Activated CD8-positive, alpha-beta T cell treated with anti-CD3 and anti-CD28 coated beads, Interleukin-2, amount 10 ng/mL, durations not matched to agents 7 days and 5 days (primary cell): ENCODE measurements around the gene SNX17. TPM values are rescaled to one million over a fixed set of nuclear protein-coding genes. Genes with fewer than 3 reads are reported as not detected.

Experiments used
- ATAC-seq: fragments of 150-1000 bp; cut with Tn5 transposase; one replicate; pipeline ENCODE4 v1.10.0; 2021; ENCODE audit warnings: moderate library complexity
- CTCF ChIA-PET: fragments of 350-600 bp; sonication (Branson Sonifier 250); formaldehyde crosslinking; loops from one replicate; lab custom pipeline; 2021; ENCODE audit warnings: antibody characterized with exemption; lab: Charles Lee
- POLR2A ChIA-PET: fragments of 350-600 bp; sonication (Branson Sonifier 250); formaldehyde crosslinking; loops from one replicate; lab custom pipeline; 2021; ENCODE audit warnings: antibody characterized with exemption; lab: Charles Lee
- DNase-seq: peaks from one replicate; pipeline ENCODE4 v3.0.0-alpha.2; 2020
- H3K27ac Mint-ChIP-seq: one replicate; pipeline ENCODE4 v1.8.0; 2021; ENCODE audit warnings: mild to moderate bottlenecking, mixed read lengths
- H3K27me3 Mint-ChIP-seq: one replicate; pipeline ENCODE4 v1.8.0; 2021; ENCODE audit warnings: low read depth, mixed read lengths
- H3K36me3 Mint-ChIP-seq: one replicate; pipeline ENCODE4 v1.8.0; 2021; ENCODE audit warnings: low read depth, mixed read lengths
- H3K4me1 Mint-ChIP-seq: one replicate; pipeline ENCODE4 v1.8.0; 2021; ENCODE audit warnings: low read depth, mixed read lengths
- H3K4me3 Mint-ChIP-seq: one replicate; pipeline ENCODE4 v1.8.0; 2021; ENCODE audit warnings: mild to moderate bottlenecking, mixed read lengths
- H3K9me3 Mint-ChIP-seq: one replicate; pipeline ENCODE4 v1.8.0; 2022; ENCODE audit warnings: mixed read lengths; ENCODE audit not compliant: insufficient read depth
- total RNA-seq, 2 experiments: library from RNA; stranded (reverse); gene quantifications; one replicate each; pipeline ENCODE4 v1.2.3, GENCODE V29; 2021

The SNX17 gene, protein sequence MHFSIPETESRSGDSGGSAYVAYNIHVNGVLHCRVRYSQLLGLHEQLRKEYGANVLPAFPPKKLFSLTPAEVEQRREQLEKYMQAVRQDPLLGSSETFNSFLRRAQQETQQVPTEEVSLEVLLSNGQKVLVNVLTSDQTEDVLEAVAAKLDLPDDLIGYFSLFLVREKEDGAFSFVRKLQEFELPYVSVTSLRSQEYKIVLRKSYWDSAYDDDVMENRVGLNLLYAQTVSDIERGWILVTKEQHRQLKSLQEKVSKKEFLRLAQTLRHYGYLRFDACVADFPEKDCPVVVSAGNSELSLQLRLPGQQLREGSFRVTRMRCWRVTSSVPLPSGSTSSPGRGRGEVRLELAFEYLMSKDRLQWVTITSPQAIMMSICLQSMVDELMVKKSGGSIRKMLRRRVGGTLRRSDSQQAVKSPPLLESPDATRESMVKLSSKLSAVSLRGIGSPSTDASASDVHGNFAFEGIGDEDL
- total RNA-seq = 100 to 1,000 TPM; 119 to 120 TPM

DNA sequence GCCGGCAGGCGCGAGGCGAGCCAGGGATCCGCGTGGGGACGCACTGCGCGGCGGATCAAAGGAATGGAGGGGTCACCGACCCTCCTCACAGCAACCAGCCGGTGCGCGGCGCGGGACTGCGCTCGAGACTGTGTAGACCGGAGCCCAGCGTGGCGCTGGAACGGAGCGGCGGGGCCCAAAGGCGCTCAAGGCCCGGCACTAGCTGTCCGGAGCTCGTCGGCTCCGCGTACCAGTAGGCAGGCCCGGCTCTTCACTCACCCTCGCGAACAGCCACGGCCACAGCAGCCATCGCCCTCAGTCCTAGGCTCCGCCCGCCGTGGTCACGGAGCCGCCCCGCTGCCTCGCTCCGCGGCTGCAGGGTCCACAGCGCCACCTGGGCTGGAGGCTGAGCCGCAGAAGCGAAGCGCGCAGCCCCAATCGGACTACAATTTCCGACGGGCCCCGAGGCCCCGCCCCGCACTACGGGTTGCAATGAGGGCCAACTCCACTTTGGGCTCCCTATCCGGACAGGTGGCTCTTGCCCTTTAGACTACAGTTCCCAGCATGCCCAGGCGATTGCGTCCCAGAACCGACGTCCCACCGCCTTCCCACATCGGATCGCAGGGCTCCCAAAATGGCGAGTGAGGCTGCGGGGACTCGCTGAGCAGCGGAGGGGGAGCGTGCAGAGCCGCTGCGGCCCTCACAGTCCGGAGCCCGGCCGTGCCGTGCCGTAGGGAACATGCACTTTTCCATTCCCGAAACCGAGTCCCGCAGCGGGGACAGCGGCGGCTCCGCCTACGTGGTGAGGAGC lies at the start of gene SNX17, which contains the start of gene EIF2B4:
Gene SNX17, plus strand, starts transcription at position 591 of the 790 bp plus-strand sequence. Its CDS starts 128 bp downstream, at position 719.
Gene EIF2B4, minus strand, starts transcription at position 313 of the 790 bp plus-strand sequence. Its CDS starts 24 bp downstream, at position 289.
- ChIA-PET CTCF (interaction anchor here (0.9 to 3.2 kb wide), 17 partner anchors 9 to 314 kb away, joined by 3 to 16 read pairs (median 6); partner anchors contain the start of genes GTF3C2, MPV17 and ZNF513), POLR2A (interaction anchor here (0.8 to 3.7 kb wide), 9 partner anchors 10 to 285 kb away, joined by 3 to 57 read pairs (median 4); partner anchors contain the start of genes GTF3C2, MPV17, PPM1G and ZNF513)
- Mint-ChIP-seq H3K4me3 (peak within 1 kb of the TSS; percentile 98), H3K9me3 (no peaks in the 10 kb centered on the region), H3K27me3 (no peaks in the 10 kb centered on the region), H3K36me3 (peaks cover 65% of the 10 kb centered on the region), H3K4me1 (peaks cover 49% of the 10 kb centered on the region), H3K27ac (peak within 1 kb of the TSS; percentile 95)
- peak; percentile 99 for DNase-seq
- peak; percentile 95 for ATAC-seq

DNA sequence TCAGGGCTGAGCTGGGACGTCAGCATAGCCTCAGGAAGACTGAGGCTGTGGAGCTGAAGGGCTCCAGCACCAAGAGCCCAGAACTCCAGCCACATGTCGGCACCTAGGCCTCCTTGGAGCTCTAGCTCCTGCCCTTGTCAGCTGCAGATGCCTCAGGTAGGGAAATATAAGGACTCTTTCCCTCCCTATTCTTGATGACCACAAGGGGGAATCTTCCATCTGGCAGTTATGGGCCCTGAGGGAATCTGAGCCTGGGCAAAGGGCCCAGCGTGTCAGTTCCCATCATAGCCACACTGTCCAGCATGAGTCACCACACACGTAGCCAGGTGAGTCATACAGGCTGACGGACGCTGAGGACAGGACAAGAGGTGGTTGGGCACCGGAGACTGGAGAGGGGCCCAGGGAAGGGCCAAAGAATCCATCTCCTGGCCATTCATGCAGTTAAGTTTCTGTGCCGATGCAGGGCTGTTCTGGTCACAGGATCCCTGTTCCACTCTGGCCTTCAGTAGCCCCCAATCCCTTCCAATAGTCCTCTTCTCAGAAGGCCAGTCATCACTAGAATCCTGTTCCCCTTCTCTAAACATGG lies 49.4 kb upstream of the SNX17 start:
- Mint-ChIP-seq H3K9me3 (no peaks in the 10 kb centered on the region), H3K36me3 (peaks cover 16% of the 10 kb centered on the region), H3K4me3 (no peak overlapping the region), H3K27ac (no peak overlapping the region), H3K4me1 (peaks cover 22% of the 10 kb centered on the region), H3K27me3 (no peaks in the 10 kb centered on the region)
- ATAC-seq (no peak), DNase-seq (no peak)
- CTCF ChIA-PET = interaction anchor here (1.2 to 4.2 kb wide), 5 partner anchors 10 to 110 kb away, joined by 3 to 36 read pairs (median 3); partner anchors contain the start of genes EIF2B4 and SNX17
- POLR2A ChIA-PET = no interaction called here

DNA sequence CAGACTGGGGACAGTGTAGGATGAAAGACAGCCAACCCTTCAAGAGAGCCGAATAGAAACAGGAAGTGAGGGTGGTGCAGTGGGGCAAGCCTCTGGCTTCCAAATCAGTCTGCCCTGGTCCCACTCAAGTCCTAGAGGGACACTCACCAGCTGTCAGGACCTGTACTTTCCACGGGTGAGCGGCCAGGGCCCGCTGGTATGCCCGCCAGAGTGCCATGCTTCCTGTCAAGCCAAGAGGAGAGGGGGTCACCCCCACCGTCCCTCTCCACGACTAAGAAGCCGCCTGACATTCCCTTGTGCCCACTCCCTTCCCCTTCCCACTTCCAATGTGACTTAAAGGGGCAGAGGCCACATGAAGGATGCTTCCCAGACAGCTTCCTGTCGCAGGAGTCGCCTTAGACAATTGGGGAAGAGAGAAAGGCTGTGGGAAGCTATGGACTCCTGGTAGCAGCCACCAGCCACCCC lies 48.1 kb upstream of the SNX17 start:
- ATAC-seq (peak; percentile 47), DNase-seq (peak; percentile 36)
- Mint-ChIP-seq H3K27ac (peak overlapping the region; percentile 98), H3K36me3 (peaks cover 27% of the 10 kb centered on the region), H3K27me3 (no peaks in the 10 kb centered on the region), H3K9me3 (no peaks in the 10 kb centered on the region), H3K4me3 (peak overlapping the region; percentile 98), H3K4me1 (peaks cover 22% of the 10 kb centered on the region)
- ChIA-PET CTCF (interaction anchor here (0.8 to 4.2 kb wide), 8 partner anchors 11 to 361 kb away, joined by 3 to 36 read pairs (median 4); partner anchors contain the start of genes EIF2B4, PREB and SNX17), POLR2A (interaction anchor here (0.7 to 2.4 kb wide), 15 partner anchors 11 to 251 kb away, joined by 3 to 15 read pairs (median 4); partner anchors contain the start of genes EIF2B4, GTF3C2, NRBP1 and OST4)

DNA sequence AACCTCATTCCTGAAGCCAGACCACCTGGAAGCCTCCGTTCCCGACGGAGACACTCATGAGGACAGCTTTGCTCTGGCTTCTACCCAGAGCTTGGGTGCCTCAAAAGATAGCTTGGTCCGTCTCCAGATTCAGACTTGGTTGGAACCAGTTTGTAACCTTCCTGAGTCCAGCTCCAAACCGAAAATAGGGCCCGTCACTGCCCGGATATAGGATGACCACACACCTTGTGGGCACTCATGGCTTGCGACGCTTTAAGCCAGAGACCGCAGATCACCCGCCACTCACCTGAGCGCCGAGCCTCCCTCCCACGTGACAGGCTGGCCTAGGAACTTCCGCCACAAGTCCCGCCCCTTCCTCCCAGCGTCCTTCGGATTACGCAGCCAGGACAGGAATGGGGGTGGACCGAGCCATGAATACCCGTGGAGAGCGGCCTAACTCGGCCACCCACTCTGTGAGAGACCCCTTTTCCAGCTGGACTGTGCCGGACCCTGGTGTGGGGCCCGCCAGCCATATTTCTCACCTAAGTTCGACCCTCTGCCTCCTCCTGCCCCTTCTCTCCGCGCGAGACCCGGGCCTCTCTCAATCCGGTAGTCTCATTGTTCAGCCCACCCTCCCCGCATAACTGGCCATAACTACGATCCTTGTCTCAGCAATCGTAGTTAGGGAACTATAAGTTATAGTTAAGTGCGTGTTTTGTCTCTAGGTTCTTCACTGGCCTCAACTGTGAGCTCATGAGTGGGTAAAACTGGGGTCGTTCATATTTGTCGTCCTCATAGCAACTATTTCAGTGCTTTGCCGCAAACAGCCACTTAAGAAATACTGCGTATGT lies 47.4 kb upstream of the SNX17 start, which contains the start of gene MPV17:
Gene MPV17, minus strand, starts transcription at position 332 of the 830 bp plus-strand sequence. CDS start 580 bp downstream, outside the sequence.
- DNase-seq (peak; percentile 92), ATAC-seq (peak; percentile 96)
- Mint-ChIP-seq H3K27me3 (no peaks in the 10 kb centered on the region), H3K4me1 (peaks cover 22% of the 10 kb centered on the region), H3K36me3 (peaks cover 31% of the 10 kb centered on the region), H3K9me3 (no peaks in the 10 kb centered on the region), H3K4me3 (peak within 1 kb of the TSS; percentile 98), H3K27ac (peak within 1 kb of the TSS; percentile 98)
- ChIA-PET CTCF (interaction anchor here (0.8 to 4.2 kb wide), 9 partner anchors 11 to 360 kb away, joined by 3 to 36 read pairs (median 4); partner anchors contain the start of genes EIF2B4, PREB and SNX17), POLR2A (interaction anchor here (0.6 to 2.4 kb wide), 21 partner anchors 10 to 305 kb away, joined by 3 to 15 read pairs (median 4); partner anchors contain the start of genes CCDC121, EIF2B4, GPN1 and GTF3C2)

DNA sequence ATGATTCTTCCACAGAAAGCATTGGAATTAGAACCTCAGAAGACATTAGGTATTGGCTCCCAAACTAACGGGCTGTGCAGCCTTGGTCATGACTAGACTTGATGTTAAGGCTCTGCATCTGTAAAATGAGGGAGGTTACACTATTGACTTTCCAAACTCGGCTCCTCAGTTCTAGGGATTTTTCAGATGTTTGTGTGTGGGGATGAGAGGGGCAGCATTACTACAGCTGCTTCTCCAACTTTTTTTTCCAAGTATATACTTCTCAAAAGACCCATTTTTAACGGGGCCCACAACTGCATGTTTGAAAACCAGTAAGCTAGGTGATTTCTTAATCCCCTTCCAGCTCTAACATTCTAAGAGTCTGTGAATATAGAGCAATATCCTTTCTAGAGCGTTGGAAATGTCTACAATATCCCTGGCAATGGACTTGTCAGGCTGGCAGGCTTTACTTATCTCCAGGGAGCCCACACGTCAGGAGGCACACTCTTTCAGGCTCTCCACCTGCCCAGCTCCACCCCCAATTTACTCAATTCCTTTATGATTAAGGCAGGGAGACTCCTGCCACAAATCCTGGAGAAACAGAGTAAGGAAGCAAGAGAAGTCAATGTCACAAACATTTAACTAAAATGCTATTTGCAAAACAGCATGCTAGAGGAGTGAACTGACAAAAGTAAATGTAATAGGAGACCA lies 46.7 kb upstream of the SNX17 start:
- ChIA-PET CTCF (interaction anchor here (1.3 to 4.2 kb wide), 7 partner anchors 10 to 190 kb away, joined by 3 to 36 read pairs (median 5); partner anchors contain the start of genes EIF2B4, PREB and SNX17), POLR2A (interaction anchor here (0.6 to 2.4 kb wide), 12 partner anchors 10 to 305 kb away, joined by 3 to 15 read pairs (median 6); partner anchors contain the start of genes CCDC121, GPN1, GTF3C2 and ZNF513)
- Mint-ChIP-seq H3K36me3 (peaks cover 38% of the 10 kb centered on the region), H3K27me3 (no peaks in the 10 kb centered on the region), H3K27ac (peak overlapping the region; percentile 98), H3K4me3 (peak overlapping the region; percentile 98), H3K4me1 (peaks cover 22% of the 10 kb centered on the region), H3K9me3 (no peaks in the 10 kb centered on the region)
- ATAC-seq = peak; percentile 4
- no peak for DNase-seq

- no peaks in the 10 kb centered on the region for H3K9me3 Mint-ChIP-seq
- CTCF ChIA-PET = interaction anchor here (1.1 to 4.2 kb wide), 3 partner anchors 11 to 45 kb away, joined by 3 to 36 read pairs (median 13); partner anchors contain the start of genes EIF2B4 and SNX17
- POLR2A ChIA-PET = interaction anchor here (1.0 to 1.6 kb wide), 2 partner anchors 12 to 20 kb away, joined by 3 to 7 read pairs; no protein-coding TSS in a partner anchor
- H3K36me3 Mint-ChIP-seq = peaks cover 45% of the 10 kb centered on the region
- DNase-seq = no peak
- H3K4me3 Mint-ChIP-seq = no peak overlapping the region
- H3K27ac Mint-ChIP-seq = peak overlapping the region; percentile 4
- peaks cover 22% of the 10 kb centered on the region for H3K4me1 Mint-ChIP-seq
- no peaks in the 10 kb centered on the region for H3K27me3 Mint-ChIP-seq
- no peak for ATAC-seq
These were observed 45.7 kb upstream of the SNX17 start for GRCh38 chr2:27324720-27325119.

DNA sequence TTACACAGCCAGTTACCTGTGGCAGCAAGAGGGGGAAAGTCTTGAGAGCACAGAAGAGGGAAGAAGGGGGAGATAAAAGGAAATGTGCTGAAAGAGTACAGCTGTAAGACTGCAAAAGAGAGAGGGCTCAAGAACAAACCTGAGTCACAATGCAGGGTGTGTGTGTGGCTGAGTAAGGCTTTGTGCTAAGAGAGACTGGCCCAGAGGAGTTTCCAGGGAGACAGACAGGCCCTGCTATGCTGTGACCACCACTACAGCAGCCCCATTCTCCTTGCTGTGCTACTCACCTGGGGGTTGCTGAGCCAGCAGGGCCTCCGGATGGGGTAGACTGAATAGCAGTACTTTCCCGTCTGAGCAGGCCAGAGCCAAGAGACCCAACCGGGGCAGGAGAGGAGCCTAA lies 35.1 kb upstream of the SNX17 start:
- H3K4me3 Mint-ChIP-seq = no peak overlapping the region
- POLR2A ChIA-PET = interaction anchor here (0.5 kb wide), 1 partner anchor 43 kb away, joined by 3 read pairs; no protein-coding TSS in a partner anchor
- ATAC-seq = no peak

DNA sequence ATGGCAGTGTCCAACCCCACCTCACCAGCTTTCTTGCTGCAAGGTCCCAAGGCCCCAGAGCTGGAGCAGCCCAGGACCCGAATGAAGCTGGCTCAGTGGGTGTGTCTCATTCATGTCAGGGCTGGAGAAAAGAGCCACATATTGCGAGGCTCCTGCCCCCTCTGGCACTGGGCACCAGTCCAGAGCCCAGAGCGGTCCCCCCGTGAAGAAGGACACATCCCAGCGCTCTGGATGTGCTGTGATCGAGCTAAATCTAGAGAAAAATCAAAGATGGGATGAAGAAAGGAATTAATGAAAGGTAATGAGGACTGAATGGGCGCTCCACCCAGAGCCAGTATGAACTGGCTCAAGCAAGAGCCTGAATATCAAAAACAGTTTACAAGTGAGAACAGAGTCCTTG lies 34.2 kb upstream of the SNX17 start:
- no peaks in the 10 kb centered on the region for H3K27me3 Mint-ChIP-seq
- no peak for DNase-seq
- ATAC-seq = no peak
- ChIA-PET POLR2A (interaction anchor here (0.9 to 1.4 kb wide), 2 partner anchors 9 to 14 kb away, joined by 3 to 4 read pairs; partner anchors contain the start of gene MPV17), CTCF (interaction anchor here (1.0 to 1.4 kb wide), 2 partner anchors 43 to 56 kb away, joined by 3 to 5 read pairs; no protein-coding TSS in a partner anchor)
- H3K9me3 Mint-ChIP-seq = no peaks in the 10 kb centered on the region
- H3K4me1 Mint-ChIP-seq = no peaks in the 10 kb centered on the region
- no peak overlapping the region for H3K27ac Mint-ChIP-seq
- peaks cover 38% of the 10 kb centered on the region for H3K36me3 Mint-ChIP-seq
- no peak overlapping the region for H3K4me3 Mint-ChIP-seq

More for the DNA sequence above, 35.1 kb upstream of the SNX17 start:
- Mint-ChIP-seq H3K27ac (no peak overlapping the region), H3K9me3 (no peaks in the 10 kb centered on the region), H3K36me3 (peaks cover 37% of the 10 kb centered on the region), H3K4me1 (no peaks in the 10 kb centered on the region), H3K27me3 (no peaks in the 10 kb centered on the region)
- CTCF ChIA-PET = no interaction called here
- DNase-seq = no peak

GRCh38 chr2:27347641-27348040 lies 22.8 kb upstream of the SNX17 start:
- ATAC-seq (no peak), DNase-seq (no peak)
- Mint-ChIP-seq H3K4me1 (peaks cover 16% of the 10 kb centered on the region), H3K27me3 (no peaks in the 10 kb centered on the region), H3K9me3 (no peaks in the 10 kb centered on the region), H3K4me3 (no peak overlapping the region), H3K27ac (no peak overlapping the region), H3K36me3 (peaks cover 30% of the 10 kb centered on the region)
- ChIA-PET CTCF (no interaction called here), POLR2A (no interaction called here)
